Measurements from ENCODE around the gene UQCRQ. TPM values are rescaled to one million over a fixed set of nuclear protein-coding genes. Genes with fewer than 3 reads are reported as not detected.

UQCRQ gene
- total and polyA plus RNA-seq, 3 donors from 2014 or later, result 154 to 171 (median 167) TPM

DNA sequence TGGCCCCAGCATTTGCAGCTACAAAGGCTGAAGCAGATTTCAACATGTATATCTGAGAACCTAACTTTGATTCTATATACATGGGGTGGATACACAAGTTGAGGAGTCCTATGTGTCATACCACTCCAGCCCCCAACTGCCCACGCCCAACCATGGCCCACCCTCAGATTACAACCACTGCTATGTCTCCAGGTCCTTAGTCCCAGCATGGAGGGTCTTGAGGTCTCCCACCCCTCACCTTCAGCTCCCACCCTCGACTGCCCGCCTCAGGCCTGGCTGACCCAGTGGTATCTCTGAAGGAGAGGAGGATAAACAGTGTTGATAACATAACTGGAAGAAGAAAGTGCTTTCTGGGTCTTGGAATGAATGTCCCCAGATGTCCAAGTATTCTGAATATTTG is 45.1 kb upstream of the UQCRQ start:
- Histone ChIP-seq H3K36me3 (ENCODE audit: low read depth, missing control alignments) (no peaks in the 10 kb centered on the region), H3K4me3 (no peak overlapping the region), H3K27ac (no peak overlapping the region), H3K4me1 (peaks cover 6% of the 10 kb centered on the region), H3K9me3 (no peaks in the 10 kb centered on the region), H3K27me3 (no peaks in the 10 kb centered on the region)
- DNase-seq, result peak; percentile 5
- 92 to 93% methylated on average over 3 of the region's 3 CpGs for WGBS, 2 donors
- intact Hi-C loops (cut with DNase I; ENCODE audit: low total_unique reads), result no loop called here
- TF ChIP-seq, protein P1, sequence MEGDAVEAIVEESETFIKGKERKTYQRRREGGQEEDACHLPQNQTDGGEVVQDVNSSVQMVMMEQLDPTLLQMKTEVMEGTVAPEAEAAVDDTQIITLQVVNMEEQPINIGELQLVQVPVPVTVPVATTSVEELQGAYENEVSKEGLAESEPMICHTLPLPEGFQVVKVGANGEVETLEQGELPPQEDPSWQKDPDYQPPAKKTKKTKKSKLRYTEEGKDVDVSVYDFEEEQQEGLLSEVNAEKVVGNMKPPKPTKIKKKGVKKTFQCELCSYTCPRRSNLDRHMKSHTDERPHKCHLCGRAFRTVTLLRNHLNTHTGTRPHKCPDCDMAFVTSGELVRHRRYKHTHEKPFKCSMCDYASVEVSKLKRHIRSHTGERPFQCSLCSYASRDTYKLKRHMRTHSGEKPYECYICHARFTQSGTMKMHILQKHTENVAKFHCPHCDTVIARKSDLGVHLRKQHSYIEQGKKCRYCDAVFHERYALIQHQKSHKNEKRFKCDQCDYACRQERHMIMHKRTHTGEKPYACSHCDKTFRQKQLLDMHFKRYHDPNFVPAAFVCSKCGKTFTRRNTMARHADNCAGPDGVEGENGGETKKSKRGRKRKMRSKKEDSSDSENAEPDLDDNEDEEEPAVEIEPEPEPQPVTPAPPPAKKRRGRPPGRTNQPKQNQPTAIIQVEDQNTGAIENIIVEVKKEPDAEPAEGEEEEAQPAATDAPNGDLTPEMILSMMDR (IDR thresholded peaks at IDR 0.05), result no peak
- TF ChIP-seq POLR2A (IDR thresholded peaks at IDR 0.05), result no peak

GRCh38 chr5:132821791-132822190 is 44.7 kb upstream of the UQCRQ start:
- H3K27ac ChIP-seq, result no peak overlapping the region
- H3K4me3 ChIP-seq, result no peak overlapping the region
- no peaks in the 10 kb centered on the region for H3K9me3 ChIP-seq
- no peaks in the 10 kb centered on the region for H3K36me3 ChIP-seq (ENCODE audit: low read depth, missing control alignments)
- WGBS, 2 donors, result 94 to 100% methylated on average over 1 of the region's 1 CpG
- H3K27me3 ChIP-seq, result no peaks in the 10 kb centered on the region
- H3K4me1 ChIP-seq, result peaks cover 6% of the 10 kb centered on the region
- TF ChIP-seq POLR2A (IDR thresholded peaks at IDR 0.05), result no peak
- TF ChIP-seq, protein P1 (IDR thresholded peaks at IDR 0.05), result no peak
- intact Hi-C loops (cut with DNase I; ENCODE audit: low total_unique reads), result no loop called here
- peak; percentile 1 for DNase-seq

DNA sequence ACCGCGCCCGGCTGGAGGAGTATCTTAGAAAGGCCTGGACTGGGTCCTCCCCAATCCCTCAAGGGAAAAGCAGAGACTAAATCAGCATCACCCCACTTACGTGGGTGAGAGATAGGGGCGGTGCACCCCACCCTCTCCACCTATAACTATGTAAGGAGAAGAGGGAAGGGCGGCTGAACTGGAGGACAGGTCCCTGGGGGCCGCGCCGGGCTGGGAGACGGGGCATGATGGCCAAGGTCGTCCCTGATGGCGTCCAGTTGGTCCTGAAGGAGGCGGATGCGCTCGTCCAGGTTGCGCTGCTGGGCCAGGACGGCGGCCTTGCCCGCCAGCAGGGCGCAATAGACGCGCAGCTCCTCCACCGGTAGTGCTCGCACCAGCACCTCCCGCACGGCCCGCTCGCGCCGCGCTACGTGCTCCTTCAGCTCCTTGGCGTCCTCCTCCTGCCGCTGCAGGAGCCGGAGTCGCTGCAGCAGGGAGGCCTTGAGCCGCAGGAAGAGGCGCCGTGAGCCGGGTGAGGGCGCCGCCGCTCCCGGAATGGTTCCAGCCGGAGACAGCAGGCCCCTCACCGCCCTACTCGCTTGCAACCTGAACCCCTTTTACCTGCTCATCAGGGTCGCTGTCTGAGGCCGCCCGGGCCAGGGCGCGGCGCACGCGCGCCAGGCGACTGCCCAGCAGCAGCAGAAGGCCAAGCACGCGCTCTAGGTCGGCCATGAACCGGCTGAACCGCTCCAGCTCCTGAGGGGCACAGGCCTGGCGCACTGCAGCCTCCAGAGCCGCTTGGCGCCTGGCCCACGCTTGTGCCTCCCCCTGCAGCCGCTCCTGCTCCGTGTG is 43.6 kb upstream of the UQCRQ start:
- TF ChIP-seq, protein P1 (IDR thresholded peaks at IDR 0.05), result no peak
- no peak for TF ChIP-seq POLR2A (IDR thresholded peaks at IDR 0.05)
- no peaks in the 10 kb centered on the region for H3K36me3 ChIP-seq (ENCODE audit: low read depth, missing control alignments)
- no peaks in the 10 kb centered on the region for H3K9me3 ChIP-seq
- H3K4me1 ChIP-seq, result peaks cover 6% of the 10 kb centered on the region
- peak overlapping the region in 1 of 2 donors; percentile 36 for H3K27ac ChIP-seq
- WGBS, 2 donors, result 13 to 57% methylated on average over 39 to 47 of the region's 68 CpGs
- intact Hi-C loops (cut with DNase I; ENCODE audit: low total_unique reads), result no loop called here
- H3K4me3 ChIP-seq, result peak overlapping the region in 1 of 2 donors; percentile 55
- DNase-seq, result peak; percentile 63
- no peaks in the 10 kb centered on the region for H3K27me3 ChIP-seq

GRCh38 chr5:132823481-132824050 is 42.9 kb upstream of the UQCRQ start:
- 74 to 87% methylated on average over 3 to 7 of the region's 7 CpGs for WGBS, 2 donors
- H3K4me1 ChIP-seq, result peaks cover 6% of the 10 kb centered on the region

More at GRCh38 chr5:132823481-132824050, 42.9 kb upstream of the UQCRQ start:
- Histone ChIP-seq H3K27me3 (no peaks in the 10 kb centered on the region), H3K27ac (peak overlapping the region in 1 of 2 donors; percentile 36), H3K36me3 (ENCODE audit: low read depth, missing control alignments) (no peaks in the 10 kb centered on the region), H3K9me3 (no peaks in the 10 kb centered on the region), H3K4me3 (peak overlapping the region in 1 of 2 donors; percentile 55)
- intact Hi-C loops (cut with DNase I; ENCODE audit: low total_unique reads), result no loop called here
- DNase-seq, result no peak
- TF ChIP-seq, protein P1 (IDR thresholded peaks at IDR 0.05), result no peak
- TF ChIP-seq POLR2A (IDR thresholded peaks at IDR 0.05), result no peak

Data from testis (tissue), 3 donors.